T-helper 1 cell treated with Interleukin-12 subunit alpha and Interleukin-12 subunit beta and Interleukin-4 antibody, amounts not matched to agents 30 ng/mL and 1 ng/mL, for 36 hours (primary cell): ENCODE data around the gene PDYN. TPM values are rescaled to one million over a fixed set of nuclear protein-coding genes. Genes with fewer than 3 reads are reported as not detected.
"Not testable (repeated sequence)": the region's sequence is repeated elsewhere in the genome, so short reads cannot be mapped to it uniquely, and the experiment has no call there.

Experiments
- intact Hi-C: fragments of 100-400 bp; cut with micrococcal nuclease; formaldehyde crosslinking; loops from one replicate; pipeline ENCODE4 v1.15.1; 2024
- total RNA-seq: library from RNA; stranded (reverse); gene quantifications from 2 replicates; pipeline ENCODE4 v1.2.3, GENCODE V29; 2022

Gene PDYN
- not detected in 2 replicates for total RNA-seq

DNA sequence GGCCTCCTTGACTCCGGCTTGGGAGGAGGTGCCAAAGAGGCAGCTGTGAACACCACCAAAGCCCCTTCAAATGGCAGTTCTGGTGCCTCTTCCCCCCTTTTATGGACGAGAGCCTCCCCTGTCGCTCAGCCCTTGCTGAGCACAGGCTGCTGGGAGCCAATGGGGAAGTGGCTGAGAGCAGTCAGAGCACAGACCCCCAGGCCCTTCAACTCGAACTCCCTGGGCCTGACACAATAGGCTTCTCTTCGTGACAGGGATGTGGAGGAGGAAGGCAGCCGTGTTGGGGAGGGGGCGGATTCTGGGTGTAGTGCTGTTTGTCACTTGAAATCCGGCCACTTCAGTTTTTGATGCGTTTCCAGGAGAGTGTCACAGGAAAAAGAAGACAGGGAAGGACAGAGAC lies at the start of gene PDYN:
Gene PDYN, minus strand, starts transcription at position 73 of the 400 bp plus-strand sequence. CDS start 10,974 bp downstream, outside the sequence.
- intact Hi-C loops: no loop called here

DNA sequence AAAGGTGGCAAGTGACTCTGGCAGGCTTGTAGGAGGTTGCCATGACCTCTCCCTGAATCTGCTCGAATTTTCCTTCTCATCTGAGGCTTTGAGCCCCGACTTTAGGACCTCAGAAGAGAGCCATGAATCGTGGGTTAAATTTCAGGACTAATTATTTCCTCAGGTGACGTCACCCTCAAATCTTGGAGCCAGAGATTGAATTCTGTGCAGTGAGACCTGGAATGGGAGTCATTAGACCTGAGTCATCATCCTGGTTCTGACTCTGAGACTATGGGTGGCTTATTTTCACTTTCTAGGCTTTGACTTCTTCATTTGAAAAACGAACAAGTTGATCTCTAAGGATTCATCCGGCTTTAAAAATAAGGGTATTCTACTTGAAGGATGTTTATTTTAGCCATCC lies 48.5 kb upstream of the PDYN start:
- intact Hi-C loops: no loop called here

DNA sequence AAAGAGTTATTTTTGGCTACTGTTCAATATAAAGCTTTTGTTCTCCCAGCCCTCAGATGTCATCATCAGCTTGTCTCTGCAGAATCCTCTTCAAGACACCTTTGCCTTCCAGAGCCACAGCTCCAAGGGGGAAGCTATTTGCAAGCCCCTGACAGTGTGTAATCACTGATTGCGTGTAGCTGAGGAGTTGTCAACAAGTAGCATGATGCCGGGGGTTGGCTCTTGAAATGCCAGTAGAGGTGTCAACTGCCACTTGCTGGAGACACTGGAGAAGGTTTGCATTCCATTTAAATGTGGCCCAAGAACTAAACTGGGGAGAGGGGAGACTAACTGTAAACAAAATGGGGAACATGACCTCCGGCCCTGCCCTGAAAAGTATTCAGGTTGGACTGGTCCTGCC lies 44.3 kb upstream of the PDYN start:
- intact Hi-C loops: no loop called here

DNA sequence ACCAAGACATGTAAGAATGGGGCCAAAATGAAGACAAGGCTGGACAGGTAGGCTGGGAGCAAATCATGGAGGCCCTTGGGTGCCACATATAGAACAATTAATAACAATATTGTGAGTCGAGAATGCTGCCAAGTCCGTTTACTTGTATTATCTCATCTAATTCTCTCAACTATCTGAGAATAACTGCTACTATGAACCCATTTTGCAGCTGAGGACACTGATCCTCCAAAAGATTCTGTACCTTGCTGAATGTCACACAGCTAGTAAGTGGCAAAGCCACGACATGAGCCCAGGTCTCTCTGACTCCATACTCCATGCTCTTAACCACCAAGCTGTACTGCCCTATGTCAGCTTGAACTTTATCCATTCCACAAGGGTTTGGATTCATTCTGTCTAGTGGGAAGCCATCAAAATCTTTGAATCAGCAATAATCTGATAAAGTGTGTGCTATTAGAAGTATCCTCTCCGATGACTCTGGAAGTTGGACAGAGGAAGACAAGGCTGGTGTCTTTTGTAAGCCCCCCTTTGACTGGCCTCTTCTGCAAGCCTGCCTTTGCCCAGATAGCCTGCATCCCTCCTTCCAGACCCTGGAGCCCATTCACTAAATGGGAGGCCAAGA lies 43.5 kb upstream of the PDYN start:
- intact Hi-C loops: no loop called here

DNA sequence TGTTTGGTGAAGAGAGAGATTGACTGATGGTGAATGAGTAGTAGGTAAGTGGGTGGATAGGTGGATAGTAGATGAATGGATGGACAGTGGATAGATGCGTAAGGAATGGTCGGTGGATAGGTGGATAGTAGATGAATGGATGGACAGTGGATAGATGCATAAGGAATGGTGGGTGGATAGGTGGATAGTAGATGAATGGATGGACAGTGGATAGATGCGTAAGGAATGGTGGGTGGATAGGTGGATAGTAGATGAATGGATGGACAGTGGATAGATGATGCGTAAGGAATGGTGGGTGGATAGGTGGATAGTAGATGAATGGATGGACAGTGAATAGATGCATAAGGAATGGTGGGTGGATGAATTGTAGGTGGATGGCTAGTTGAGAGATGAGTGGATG lies 42.5 kb upstream of the PDYN start:
- intact Hi-C loops: not testable (repeated sequence)

DNA sequence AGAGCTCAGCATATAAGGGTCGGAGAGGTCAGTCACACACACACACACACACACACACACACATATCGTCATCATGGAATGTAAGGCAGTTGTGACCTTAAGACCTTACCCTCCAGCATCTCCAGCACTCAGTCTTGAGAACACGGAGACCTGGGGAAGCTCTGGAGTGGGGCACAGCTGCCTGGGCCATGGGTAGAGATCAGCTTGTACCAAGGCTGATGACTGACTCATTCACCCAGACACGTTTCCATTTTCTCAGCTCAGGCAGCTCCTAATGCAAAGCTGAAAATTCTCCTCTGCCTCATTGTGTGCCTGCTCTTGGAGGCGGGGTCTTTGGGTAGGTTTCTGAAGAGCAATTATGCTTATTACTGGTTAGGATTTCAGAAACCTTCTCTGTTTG lies 38.3 kb upstream of the PDYN start:
- intact Hi-C loops: no loop called here

DNA sequence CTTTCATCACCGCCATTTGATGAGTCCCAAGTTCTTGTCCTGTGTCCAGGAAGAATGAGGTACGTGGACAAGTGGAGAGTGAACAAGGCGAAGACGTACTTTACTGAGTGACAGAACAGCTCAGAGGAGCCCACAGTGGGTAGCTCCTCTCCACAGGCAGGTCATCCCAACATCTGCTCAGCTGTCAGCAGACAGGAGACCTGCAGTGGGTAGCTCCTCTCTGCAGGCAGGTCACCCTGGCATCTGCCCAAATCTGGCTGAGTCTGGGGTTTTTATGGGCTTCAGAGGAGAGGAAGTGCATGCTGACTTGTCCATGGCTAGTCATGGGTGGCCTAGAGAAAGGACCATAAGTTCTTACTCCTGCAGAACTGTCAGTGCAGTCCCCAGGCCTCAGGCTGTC lies 32.7 kb upstream of the PDYN start:
- intact Hi-C loops: no loop called here

DNA sequence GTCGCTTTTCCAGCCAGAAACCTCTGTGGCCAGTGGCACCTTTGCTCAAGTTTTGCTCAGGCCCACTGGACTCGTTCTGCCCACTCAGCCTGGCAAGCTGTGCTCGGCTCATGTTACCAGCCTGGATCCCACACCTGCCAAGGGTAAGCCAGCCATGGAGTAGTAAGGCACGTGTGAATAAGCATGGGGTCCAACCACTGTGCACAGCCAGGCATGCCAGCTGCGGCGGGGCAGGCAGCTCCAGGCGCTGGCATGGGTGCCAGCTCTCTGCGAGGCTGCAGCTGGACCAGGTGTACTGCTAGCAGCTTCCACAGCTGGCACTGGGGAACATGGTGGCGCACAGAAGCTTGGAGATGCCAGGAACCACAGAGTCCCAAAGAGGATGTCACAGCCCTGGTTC lies 32.1 kb upstream of the PDYN start:
- intact Hi-C loops: no loop called here

DNA sequence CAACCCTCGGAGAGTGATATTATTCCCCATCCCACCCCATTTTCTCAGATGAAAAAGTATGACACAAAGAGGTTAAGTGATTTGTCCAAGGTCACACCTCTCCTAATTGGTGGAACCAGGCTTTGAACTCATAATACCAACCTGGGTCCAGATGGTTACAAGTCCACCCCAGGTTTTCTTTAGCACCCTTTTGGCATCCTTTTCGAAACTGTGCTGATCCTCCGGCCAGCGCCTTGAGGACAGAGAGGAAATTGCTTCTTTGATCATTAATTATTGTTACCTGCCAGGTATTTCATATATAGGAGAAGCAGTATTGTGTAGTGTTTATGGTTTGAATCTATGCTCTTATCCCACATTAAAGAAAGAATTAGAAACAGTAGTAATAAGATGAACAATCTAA lies 29.3 kb upstream of the PDYN start:
- intact Hi-C loops: no loop called here

DNA sequence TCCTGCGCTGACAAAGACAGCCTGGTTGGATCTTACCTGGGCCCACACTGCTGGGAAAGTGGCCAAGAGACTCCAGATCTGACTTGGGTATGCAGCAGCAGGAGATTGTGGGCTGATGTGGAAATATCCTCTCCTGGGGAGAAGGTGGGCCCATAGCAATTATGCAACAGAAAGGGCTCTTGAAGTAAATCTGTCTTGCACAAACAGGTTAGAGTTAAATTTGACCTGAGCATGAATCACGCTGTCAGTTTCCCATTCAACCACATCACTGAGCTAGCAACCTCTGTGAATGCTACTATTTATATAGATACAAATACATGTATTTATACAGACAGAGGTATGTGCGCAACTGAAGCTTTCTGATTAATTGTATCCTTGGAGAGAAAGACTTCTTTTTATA lies 28.3 kb upstream of the PDYN start:
- intact Hi-C loops: no loop called here

DNA sequence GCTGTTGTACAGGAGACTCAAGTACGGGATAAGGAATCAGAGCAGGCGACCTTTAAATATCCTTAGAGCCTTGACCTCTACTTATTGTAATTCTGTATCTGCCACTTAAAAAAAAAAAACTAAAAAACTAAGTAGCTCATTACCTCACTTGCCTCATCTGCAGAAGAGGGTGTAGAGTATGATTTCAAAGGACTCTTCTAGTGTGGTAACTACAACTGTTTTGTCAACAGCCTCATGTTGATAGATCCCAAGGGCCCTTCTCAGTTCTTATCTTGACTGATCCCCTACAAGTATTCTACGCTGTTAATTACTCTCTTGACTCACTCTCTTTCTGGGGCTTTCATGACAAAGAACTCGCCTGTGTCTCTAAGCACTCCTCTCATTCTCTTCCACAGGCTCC lies 16.7 kb upstream of the PDYN start:
- intact Hi-C loops: no loop called here

DNA sequence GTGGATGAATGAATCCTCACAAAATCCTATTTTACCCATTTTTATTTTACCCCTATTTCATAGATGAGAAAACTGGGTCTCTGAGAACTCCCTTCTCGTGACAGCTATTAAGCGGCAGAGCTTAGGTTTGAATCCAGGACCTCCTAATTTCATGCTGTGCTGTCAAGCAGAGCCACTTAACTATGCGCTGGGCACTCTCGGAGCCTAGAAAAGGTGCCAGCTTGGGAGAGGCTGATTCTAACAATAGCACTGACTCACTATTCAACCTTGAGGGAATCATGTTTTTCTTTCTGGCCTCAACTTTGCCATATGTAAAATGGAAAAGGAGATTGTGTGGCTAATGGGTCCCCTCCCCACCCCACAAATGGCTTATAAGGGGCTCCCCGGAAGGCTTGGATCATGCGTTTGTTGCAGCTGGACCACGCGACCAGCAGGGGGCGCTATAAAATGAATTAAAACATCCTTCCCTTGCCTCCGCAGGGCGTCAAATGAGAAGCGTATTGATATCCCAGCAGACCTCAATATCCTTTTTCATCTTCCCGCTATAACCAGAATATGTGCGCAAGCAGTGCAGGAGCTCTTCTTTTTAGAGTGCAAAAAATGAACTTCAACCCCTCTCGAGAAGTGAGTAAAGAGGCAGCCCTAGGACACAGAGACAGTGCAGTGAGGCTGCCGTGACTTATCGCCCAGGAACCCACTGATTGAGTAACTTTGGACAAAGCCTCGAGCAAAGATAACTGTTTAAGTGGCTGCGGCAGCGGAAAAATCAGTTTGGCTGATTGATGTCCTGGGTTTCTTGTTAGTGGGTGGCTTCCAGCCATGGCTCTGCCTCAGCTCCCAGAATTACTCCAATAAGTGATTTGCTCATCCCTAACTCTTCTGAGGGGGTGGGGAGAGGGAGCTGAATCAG lies 12.8 kb upstream of the PDYN start:
- intact Hi-C loops: loop anchor here (1.0 to 2.0 kb wide), 4 partner anchors 87 to 448 kb away; partner anchors contain the start of gene STK35

DNA sequence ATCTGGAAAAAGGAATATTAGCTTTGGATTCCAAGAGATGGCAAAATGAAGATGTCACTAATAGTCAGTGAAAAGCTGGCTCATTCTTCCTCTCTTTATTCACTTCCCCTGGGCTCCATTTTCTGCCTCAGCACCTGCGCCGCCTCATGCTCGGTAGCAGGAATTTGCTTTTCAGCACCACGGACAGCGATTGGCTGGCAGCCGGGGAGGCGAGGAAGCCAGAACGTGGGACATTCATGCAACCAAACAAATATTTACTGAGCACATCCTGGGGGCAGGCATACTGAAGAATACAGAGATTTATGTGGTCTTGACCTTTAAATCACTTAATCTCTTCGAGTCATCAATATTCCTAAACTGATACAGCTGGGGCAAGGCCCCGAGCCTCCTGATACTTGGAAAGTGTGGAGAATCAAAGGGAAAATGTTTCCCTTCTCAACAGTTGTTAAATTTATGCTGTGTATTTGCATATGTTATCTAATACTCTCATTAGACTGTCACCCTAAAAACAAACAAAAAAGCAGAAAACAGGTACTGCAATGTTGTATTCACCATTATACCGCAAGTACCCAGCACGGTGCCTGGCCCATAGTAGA lies 12.1 kb upstream of the PDYN start:
- intact Hi-C loops: loop anchor here (1.0 to 2.0 kb wide), 4 partner anchors 87 to 449 kb away; partner anchors contain the start of gene STK35

DNA sequence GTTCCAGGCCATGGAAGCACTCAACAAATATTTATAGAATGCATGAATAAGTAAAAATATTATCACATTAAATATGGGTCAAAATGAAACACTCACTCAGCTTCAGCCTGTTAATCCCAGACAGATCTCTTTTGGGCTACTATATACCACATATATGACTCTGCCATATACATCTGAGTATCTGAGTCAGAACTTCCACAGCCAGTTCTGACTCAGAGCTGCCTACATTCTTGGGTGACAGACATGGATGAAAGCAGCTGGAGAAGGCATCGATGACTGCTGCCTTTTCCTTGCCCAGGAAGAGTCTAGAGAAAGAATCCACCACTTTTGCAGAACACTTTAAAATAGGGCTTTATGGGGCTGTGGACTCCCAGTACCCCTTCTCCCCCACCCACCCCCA lies 11.5 kb upstream of the PDYN start:
- intact Hi-C loops: no loop called here

DNA sequence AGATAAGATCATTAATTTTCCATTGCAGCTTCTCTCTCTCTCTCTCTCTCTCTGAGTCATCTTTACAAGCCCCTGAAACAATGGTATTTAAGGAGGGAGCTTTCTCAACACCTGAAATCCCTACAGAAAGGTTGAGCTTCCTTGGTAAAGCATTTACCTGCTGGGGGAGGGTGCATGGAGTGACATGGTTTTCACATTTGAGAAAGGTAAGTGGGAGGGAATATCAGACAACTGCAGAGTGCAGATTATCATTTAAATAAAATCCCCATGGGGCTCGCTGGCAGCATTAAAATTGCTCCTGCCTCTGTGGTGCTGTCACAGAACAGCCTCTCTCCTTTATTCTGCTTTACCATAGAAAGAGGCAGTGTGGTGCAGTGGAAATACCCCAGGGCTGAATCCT lies 10.3 kb upstream of the PDYN start:
- intact Hi-C loops: no loop called here

DNA sequence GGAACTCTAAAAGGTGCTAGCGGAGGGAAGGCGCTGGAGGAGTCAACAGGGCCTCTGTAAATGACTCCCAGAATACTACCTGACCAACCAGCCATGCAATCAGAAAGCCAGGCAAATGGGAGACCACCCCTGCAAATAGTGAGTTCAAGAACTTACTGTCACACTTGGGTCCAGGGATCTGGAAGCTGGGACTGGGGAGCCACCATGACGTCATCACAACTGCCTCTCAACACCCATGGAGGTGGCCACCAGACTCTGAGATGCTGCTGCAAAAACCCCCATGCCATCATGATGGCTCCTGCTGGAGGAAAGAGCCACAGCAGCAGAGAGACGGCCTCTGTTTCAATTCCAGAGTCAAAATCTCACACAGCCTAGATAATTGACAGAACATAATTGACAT lies 8.5 kb upstream of the PDYN start:
- intact Hi-C loops: no loop called here

DNA sequence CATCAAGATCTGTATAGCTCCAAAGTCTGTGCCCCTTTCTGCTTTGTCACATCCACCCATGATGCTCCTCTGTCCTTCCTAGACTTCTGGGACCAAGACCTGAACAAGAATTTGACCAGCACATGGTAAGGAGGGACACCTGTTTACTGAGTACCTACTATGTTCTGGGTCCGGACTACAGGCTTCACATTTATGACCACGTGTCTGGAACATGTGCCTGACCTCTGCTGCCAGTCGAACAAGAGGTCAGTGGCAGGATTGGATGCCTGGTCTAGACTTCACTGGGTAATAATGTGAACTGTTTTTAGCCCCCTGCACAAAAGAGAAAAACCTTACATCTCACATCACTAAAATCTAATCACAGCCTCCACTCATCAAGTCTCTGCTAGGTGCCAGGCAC lies 7.3 kb upstream of the PDYN start:
- intact Hi-C loops: no loop called here

DNA sequence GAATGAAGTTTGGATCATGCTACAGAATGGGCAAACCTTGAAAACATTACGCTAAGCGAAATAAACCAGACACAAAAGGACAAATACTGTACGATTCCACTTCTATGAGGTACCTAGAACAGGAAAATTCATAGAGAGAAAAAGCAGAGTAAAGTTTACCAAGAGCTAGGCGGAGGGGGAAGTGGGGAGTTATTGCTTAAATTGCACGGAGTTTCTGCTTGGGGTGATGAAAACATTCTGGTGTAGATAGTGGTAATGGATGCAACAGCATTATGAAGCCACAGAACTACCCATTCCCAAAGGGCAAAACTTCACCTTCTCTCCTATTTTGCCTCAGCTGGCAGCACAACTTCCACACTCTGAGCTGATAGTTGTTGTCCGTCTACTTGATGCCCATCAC lies 6.4 kb upstream of the PDYN start:
- intact Hi-C loops: no loop called here

DNA sequence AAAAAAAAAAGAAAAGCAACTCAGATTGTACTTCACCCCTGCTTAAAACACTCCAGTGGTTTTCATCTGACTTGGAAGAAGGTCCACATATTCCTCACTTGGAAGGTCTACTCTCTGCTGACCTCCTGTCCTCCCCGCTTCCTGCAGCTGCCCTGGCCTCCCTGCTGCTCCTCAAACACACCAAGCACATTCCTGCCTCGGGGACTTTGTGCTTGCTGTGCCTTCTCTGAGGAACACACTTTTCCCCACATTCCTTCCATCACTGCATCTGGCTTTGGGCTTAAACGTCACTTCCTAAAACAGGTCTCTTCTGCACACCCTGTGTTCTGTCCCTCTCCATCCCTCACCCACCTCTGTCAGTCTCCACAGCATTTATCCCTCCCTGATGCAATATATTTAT lies 4.9 kb upstream of the PDYN start:
- intact Hi-C loops: no loop called here

DNA sequence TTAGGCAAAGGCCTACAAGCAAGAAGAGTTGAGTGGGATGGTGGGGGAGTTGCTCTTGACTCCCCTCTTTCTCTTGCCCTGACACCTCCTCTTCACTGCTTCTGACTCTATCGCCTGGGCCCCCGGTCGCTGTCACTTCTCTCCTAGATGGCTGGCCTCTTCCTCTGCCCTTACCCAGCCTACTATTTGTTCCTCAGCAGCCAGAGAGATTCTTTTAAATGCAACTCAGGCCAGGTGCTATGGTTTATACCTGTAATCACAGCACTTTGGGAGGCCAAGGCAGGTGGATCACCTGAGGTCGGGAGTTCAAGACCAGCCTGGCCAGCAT lies 4.3 kb upstream of the PDYN start:
- intact Hi-C loops: no loop called here

DNA sequence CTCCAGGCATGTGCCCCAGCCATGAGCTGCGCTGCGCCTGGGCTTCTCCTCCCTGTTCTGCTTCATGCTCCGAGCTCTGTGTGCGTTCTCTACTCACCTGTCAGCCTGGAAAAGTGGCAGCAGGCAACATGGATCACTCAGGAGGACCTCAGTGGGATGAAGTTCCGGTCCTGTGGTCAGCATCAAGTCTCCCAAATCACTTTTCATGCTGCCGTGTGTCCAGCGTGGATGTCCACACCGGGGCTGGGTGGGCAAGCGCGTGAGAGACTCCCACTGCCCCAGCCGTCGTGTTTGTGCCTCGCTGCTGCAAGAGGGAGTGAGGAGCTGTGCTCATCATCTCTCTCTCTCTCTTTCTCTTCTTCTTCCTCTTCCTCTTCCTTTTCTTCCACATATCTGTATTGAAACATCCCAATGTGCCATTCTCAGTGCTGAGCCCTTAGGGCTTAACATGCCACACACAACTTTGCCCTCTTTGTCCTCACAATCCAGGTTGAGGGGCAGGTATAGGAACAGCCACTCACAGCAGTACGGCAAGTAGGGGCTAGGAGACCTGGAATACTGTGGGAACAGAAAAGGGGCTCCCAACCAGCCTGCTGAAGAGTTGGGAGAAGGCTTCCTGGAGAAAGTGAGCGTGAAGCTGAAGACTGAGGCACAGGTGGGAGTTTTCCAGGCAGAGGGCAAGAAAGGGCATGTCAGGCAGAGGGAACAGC lies 3.8 kb upstream of the PDYN start:
- intact Hi-C loops: no loop called here
